KMS-11 (cell line): ENCODE data around the gene CD6.

Source experiments
- H2AFZ ChIP-seq: fragments of 200-600 bp; sonication (generic); 2 replicates; pipeline ENCODE4 v1.6.1; 2016; ENCODE audit warnings: antibody characterized with exemption, mixed run types, low read depth
- H3K27ac ChIP-seq: fragments of 200-600 bp; sonication (generic); 2 replicates; pipeline ENCODE4 v1.6.1; 2016; ENCODE audit warnings: mild to moderate bottlenecking, mixed run types
- H3K27me3 ChIP-seq: fragments of 200-600 bp; sonication (generic); 2 replicates; pipeline ENCODE4 v1.6.1; 2017; ENCODE audit warnings: mild to moderate bottlenecking, low read depth, mixed run types, moderate library complexity; ENCODE audit not compliant: insufficient read depth
- H3K36me3 ChIP-seq: fragments of 200-600 bp; sonication (generic); 2 replicates; pipeline ENCODE4 v1.6.1; 2017; ENCODE audit warnings: mild to moderate bottlenecking, mixed run types; ENCODE audit not compliant: insufficient read depth
- H3K4me1 ChIP-seq: fragments of 200-600 bp; sonication (generic); 2 replicates; pipeline ENCODE4 v1.6.1; 2016; ENCODE audit warnings: mild to moderate bottlenecking, low read depth, mixed run types; ENCODE audit not compliant: poor library complexity, severe bottlenecking
- H3K4me2 ChIP-seq: fragments of 200-600 bp; sonication (generic); 2 replicates; pipeline ENCODE4 v1.7.0; 2016; ENCODE audit warnings: mild to moderate bottlenecking, mixed run types
- H3K4me3 ChIP-seq: fragments of 200-600 bp; sonication (generic); IDR thresholded peaks from 2 replicates; pipeline ENCODE4 v1.6.1; 2017; ENCODE audit warnings: low read depth, low read length, mixed read lengths; ENCODE audit not compliant: insufficient read depth
- H3K79me2 ChIP-seq: fragments of 200-600 bp; sonication (generic); 2 replicates; pipeline ENCODE4 v1.6.1; 2016; ENCODE audit warnings: low read depth, mixed run types; ENCODE audit not compliant: insufficient read depth
- H3K9ac ChIP-seq: fragments of 200-600 bp; sonication (generic); 2 replicates; pipeline ENCODE4 v1.6.1; 2016; ENCODE audit warnings: mild to moderate bottlenecking, mixed run types
- H4K20me1 ChIP-seq: fragments of 200-600 bp; sonication (generic); 2 replicates; pipeline ENCODE4 v1.6.1; 2016; ENCODE audit warnings: mild to moderate bottlenecking, mixed run types; ENCODE audit not compliant: insufficient read depth
- TF ChIP-seq, protein P1 (sequence below): fragments of 200-600 bp; sonication (generic); conservative IDR thresholded peaks from 2 replicates; pipeline ENCODE4 v1.6.1; 2017; ENCODE audit warnings: low read depth, mild to moderate bottlenecking, antibody characterized with exemption, low read length, moderate library complexity, mixed read lengths

The CD6 gene

DNA sequence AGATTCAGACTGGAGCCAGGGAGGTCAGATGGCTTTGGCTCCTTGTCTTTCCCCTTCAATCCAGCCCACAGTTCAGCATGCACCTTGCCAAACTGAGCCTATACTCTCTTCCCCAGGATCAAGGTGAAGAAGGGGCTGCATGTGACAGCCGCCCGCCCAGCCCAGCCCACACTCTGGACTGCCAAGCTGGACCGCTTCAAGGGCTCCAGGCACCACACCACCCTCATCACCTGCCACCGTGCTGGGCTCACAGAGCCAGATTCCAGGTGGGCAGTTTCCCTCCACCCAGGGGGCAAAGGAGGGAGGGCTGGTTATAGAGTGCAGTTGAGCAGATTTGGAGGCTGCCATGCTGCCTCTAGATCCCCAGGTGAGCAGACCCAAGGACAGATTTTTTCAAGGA lies 41.1 kb upstream of the CD6 start:
- H3K27ac ChIP-seq = no peak overlapping the region

DNA sequence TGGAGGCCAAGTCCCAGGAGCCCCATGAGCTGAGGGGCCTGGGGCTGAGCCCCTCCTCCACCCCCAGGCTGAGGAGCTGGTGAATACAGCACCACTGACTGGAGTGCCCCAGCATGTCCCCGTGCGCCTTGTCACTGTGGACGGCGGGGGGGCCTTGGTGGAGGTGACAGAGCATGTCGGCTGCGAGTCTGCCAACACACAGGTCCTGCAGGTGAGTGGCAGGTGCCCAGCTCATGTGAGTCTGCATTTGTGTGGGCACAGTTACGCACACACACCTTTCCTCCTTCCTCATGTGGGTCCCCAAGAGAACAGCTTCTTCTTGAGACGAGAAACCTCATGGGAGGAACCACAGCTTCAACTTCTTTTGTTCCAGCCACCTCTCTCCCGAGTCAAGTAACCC lies 39.6 kb upstream of the CD6 start:
- Histone ChIP-seq H3K4me2 (no peak overlapping the region), H3K36me3 (no peaks in the 10 kb centered on the region), H4K20me1 (no peaks in the 10 kb centered on the region), H3K9ac (no peak overlapping the region), H3K79me2 (no peaks in the 10 kb centered on the region), H3K4me3 (no peak overlapping the region), H3K27me3 (no peaks in the 10 kb centered on the region), H3K27ac (no peak overlapping the region), H3K4me1 (no peaks in the 10 kb centered on the region), H2AFZ (no peak overlapping the region)
- TF ChIP-seq, protein P1, sequence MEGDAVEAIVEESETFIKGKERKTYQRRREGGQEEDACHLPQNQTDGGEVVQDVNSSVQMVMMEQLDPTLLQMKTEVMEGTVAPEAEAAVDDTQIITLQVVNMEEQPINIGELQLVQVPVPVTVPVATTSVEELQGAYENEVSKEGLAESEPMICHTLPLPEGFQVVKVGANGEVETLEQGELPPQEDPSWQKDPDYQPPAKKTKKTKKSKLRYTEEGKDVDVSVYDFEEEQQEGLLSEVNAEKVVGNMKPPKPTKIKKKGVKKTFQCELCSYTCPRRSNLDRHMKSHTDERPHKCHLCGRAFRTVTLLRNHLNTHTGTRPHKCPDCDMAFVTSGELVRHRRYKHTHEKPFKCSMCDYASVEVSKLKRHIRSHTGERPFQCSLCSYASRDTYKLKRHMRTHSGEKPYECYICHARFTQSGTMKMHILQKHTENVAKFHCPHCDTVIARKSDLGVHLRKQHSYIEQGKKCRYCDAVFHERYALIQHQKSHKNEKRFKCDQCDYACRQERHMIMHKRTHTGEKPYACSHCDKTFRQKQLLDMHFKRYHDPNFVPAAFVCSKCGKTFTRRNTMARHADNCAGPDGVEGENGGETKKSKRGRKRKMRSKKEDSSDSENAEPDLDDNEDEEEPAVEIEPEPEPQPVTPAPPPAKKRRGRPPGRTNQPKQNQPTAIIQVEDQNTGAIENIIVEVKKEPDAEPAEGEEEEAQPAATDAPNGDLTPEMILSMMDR = no peak

More for the DNA sequence above, 41.1 kb upstream of the CD6 start:
- peaks cover 6% of the 10 kb centered on the region for H3K4me1 ChIP-seq
- H3K36me3 ChIP-seq = no peaks in the 10 kb centered on the region
- H3K9ac ChIP-seq = no peak overlapping the region
- H3K4me3 ChIP-seq = no peak overlapping the region
- TF ChIP-seq, protein P1 = no peak
- H3K27me3 ChIP-seq = no peaks in the 10 kb centered on the region; the same call in 1 of the 2 replicates
- no peaks in the 10 kb centered on the region for H3K79me2 ChIP-seq
- H2AFZ ChIP-seq = no peak overlapping the region
- H4K20me1 ChIP-seq = no peaks in the 10 kb centered on the region
- no peak overlapping the region for H3K4me2 ChIP-seq

DNA sequence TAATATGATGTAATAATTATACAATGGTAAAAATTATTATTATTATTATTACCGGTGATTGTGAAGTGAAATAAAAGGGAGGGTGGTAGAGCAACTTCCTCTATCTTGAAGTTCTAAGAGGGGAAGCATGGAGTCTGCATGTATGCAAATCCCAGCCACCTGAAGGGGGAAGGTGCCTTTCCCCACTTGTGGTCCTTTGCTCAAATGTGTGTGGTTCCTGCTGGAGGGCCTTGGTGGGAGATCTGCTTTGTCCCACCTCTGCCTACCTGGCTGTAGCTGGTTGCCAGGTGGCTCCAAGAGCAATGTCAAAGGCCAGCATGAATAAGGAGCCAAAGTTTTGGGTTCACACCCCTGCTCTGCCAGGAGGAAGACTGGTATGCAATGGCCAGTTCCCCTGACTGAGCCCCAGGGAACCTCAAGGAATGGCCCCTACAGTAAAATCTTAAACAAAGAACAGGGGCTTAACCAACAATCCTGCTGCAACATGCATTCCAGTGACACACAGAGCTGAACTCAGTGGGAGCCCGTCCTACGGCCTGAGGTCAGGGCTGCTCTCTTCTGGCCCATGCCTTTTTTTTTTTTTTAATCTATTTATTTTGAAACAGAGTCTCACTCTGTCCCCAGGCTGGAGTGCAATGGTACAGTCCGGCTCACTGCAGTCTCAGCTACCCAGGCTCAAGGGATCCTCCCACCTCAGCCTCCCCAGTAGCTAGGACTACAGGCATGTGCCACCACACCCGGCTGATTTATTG lies 38.7 kb upstream of the CD6 start:
- H3K27ac ChIP-seq = no peak overlapping the region

DNA sequence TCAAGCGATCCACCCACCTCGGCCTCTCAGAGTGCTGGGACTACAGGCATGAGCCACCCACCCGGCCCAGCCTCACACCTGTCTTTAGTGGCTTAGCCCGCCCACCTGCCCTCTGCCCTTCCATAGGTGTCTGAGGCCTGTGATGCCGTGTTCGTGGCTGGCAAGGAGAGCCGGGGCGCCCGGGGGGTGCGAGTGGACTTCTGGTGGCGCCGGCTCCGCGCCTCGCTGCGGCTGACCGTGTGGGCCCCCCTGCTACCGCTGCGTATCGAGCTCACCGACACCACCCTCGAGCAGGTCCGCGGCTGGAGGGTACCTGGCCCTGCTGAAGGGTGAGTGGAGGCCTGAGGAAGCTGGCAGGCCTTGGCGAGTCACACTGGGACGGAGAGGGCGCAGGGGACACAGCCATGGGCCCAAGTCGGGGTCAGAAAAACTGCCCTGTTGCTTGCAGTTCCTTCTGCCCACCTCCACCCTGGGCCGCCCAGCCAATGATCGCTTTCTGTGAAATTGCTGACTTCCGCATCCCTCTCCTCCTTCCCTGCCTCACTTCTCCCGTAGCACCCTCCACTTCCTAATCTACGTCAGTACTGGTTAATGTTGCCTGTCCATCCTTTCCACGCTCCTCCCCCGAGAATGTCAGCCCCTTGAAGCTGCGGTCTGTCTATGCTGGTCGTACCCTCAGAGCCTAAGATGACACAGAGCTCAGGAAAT lies 37.9 kb upstream of the CD6 start:
- H3K27ac ChIP-seq = no peak overlapping the region

More for the DNA sequence above, 38.7 kb upstream of the CD6 start:
- no peak overlapping the region for H3K9ac ChIP-seq
- no peaks in the 10 kb centered on the region; the same call in 1 of the 2 replicates for H3K27me3 ChIP-seq
- no peaks in the 10 kb centered on the region for H3K4me1 ChIP-seq
- no peaks in the 10 kb centered on the region for H3K79me2 ChIP-seq
- no peak overlapping the region for H3K4me2 ChIP-seq
- H3K36me3 ChIP-seq = no peaks in the 10 kb centered on the region
- H2AFZ ChIP-seq = no peak overlapping the region
- no peak overlapping the region for H3K4me3 ChIP-seq
- no peaks in the 10 kb centered on the region for H4K20me1 ChIP-seq
- TF ChIP-seq, protein P1 = no peak

More for the DNA sequence above, 37.9 kb upstream of the CD6 start:
- Histone ChIP-seq H4K20me1 (no peaks in the 10 kb centered on the region), H3K4me3 (no peak overlapping the region), H2AFZ (no peak overlapping the region), H3K79me2 (no peaks in the 10 kb centered on the region), H3K4me2 (no peak overlapping the region), H3K9ac (no peak overlapping the region), H3K36me3 (no peaks in the 10 kb centered on the region), H3K27me3 (no peaks in the 10 kb centered on the region; the same call in 1 of the 2 replicates), H3K4me1 (no peaks in the 10 kb centered on the region)
- TF ChIP-seq, protein P1 = no peak
